HG03103 (cell line): ENCODE results near the gene OR11H6.
"Not testable (repeated sequence)": the region's sequence is repeated elsewhere in the genome, so short reads cannot be mapped to it uniquely, and the experiment has no call there.

ENCODE experiments used
- ATAC-seq: cut with Tn5 transposase; IDR thresholded peaks from one replicate; pipeline ENCODE4 v1.9.1; 2021; ENCODE audit warnings: low read depth; ENCODE audit not compliant: unreplicated experiment

OR11H6 gene

GRCh38 chr14:20223410-20223809, at the start of gene OR11H6:
Gene OR11H6, plus strand, starts transcription at chr14:20223710. Its CDS starts 0 bp downstream, at chr14:20223710.
- ATAC-seq = no peak

- not testable (repeated sequence) for ATAC-seq
Measured at GRCh38 chr14:20174205-20174604, 49.3 kb upstream of the OR11H6 start.

- no peak for ATAC-seq
Measured at GRCh38 chr14:20176330-20176729, 47.2 kb upstream of the OR11H6 start.

- ATAC-seq = no peak
Measured at GRCh38 chr14:20177433-20177974, 46.0 kb upstream of the OR11H6 start.

- no peak for ATAC-seq
Measured at GRCh38 chr14:20179218-20179617, 44.3 kb upstream of the OR11H6 start.

- no peak for ATAC-seq
Measured at GRCh38 chr14:20179880-20180279, 43.6 kb upstream of the OR11H6 start.

- no peak for ATAC-seq
Measured at GRCh38 chr14:20180486-20180885, 43.0 kb upstream of the OR11H6 start.

- ATAC-seq = no peak
Measured at GRCh38 chr14:20184181-20184580, 39.3 kb upstream of the OR11H6 start.

GRCh38 chr14:20190596-20190995, 32.9 kb upstream of the OR11H6 start, which contains the start of gene OR11G2:
Gene OR11G2, plus strand, starts transcription at chr14:20190896. Its CDS starts 6,542 bp downstream, at chr14:20197438.
- ATAC-seq = no peak

- no peak for ATAC-seq
Measured at GRCh38 chr14:20191396-20191795, 32.1 kb upstream of the OR11H6 start.

GRCh38 chr14:20194101-20194500, 29.4 kb upstream of the OR11H6 start:
- no peak for ATAC-seq

- not testable (repeated sequence) for ATAC-seq
Measured at GRCh38 chr14:20195170-20195569, 28.3 kb upstream of the OR11H6 start.

- ATAC-seq = no peak
Measured at GRCh38 chr14:20195911-20196310, 27.6 kb upstream of the OR11H6 start.

GRCh38 chr14:20197459-20197858, 26.1 kb upstream of the OR11H6 start:
- no peak for ATAC-seq

GRCh38 chr14:20198991-20199390, 24.5 kb upstream of the OR11H6 start:
- no peak for ATAC-seq

- ATAC-seq = no peak
Measured at GRCh38 chr14:20204721-20205120, 18.8 kb upstream of the OR11H6 start.

- ATAC-seq = no peak
Measured at GRCh38 chr14:20209595-20209994, 13.9 kb upstream of the OR11H6 start.

GRCh38 chr14:20212406-20212805, 11.1 kb upstream of the OR11H6 start:
- ATAC-seq = not testable (repeated sequence)

GRCh38 chr14:20215196-20215595, 8.3 kb upstream of the OR11H6 start:
- no peak for ATAC-seq

- no peak for ATAC-seq
Measured at GRCh38 chr14:20219033-20219432, 4.5 kb upstream of the OR11H6 start.

- ATAC-seq = no peak
Measured at GRCh38 chr14:20228681-20229080, 5.2 kb downstream of the OR11H6 start, which contains the start of gene OR11H7. Gene OR11H7, plus strand, starts transcription at chr14:20228981.

- not testable (repeated sequence) for ATAC-seq
Measured at GRCh38 chr14:20235415-20235814, 11.9 kb downstream of the OR11H6 start.
